Mesodermal cell (in vitro differentiated cells): ENCODE results near the gene HSD3B7. TPM values are rescaled to one million over a fixed set of nuclear protein-coding genes. Genes with fewer than 3 reads are reported as not detected.
"Not testable (repeated sequence)": the region's sequence is repeated elsewhere in the genome, so short reads cannot be mapped to it uniquely, and the experiment has no call there.

ENCODE experiments used
- H3K27ac ChIP-seq: 2 replicates; pipeline ENCODE4 v1.7.0; 2013; ENCODE audit warnings: mild to moderate bottlenecking, low read depth, low read length, moderate library complexity; ENCODE audit not compliant: severe bottlenecking
- H3K36me3 ChIP-seq: 2 replicates; pipeline ENCODE4 v1.7.1; 2013; ENCODE audit warnings: mild to moderate bottlenecking, low read length, moderate library complexity; ENCODE audit not compliant: control insufficient read depth, insufficient read depth
- H3K4me1 ChIP-seq: one replicate; pipeline ENCODE4 v1.7.1; 2013; ENCODE audit warnings: mild to moderate bottlenecking, low read length; ENCODE audit not compliant: insufficient read depth, control insufficient read depth, poor library complexity, severe bottlenecking
- H3K4me3 ChIP-seq: 2 replicates; pipeline ENCODE4 v1.7.0; 2013; ENCODE audit warnings: low read length, control low read depth, mild to moderate bottlenecking; ENCODE audit not compliant: insufficient read depth, poor library complexity, severe bottlenecking; ENCODE audit errors: extremely low read depth
- H3K9me3 ChIP-seq: 2 replicates; pipeline ENCODE4 v1.7.1; 2013; ENCODE audit warnings: mild to moderate bottlenecking, low read length, moderate library complexity; ENCODE audit not compliant: control insufficient read depth
- WGBS, 2 experiments: methylation state at CpG; one replicate each; pipeline ENCODE4 v1.1.5; 2013; ENCODE audit warnings: missing lambda C conversion rate in 2 of 2; ENCODE audit not compliant: insufficient coverage in 2 of 2; 5-methylcytosine and 5-hydroxymethylcytosine counted together
- polyA plus RNA-seq, 2 experiments: library from polyadenylated mRNA; stranded (reverse); fragments of 50-300 nt; gene quantifications; one replicate each; pipeline ENCODE4 v1.2.3, GENCODE V29; 2013

Gene HSD3B7
- polyA plus RNA-seq (2013, experiment 1 of 2), result 2.4 TPM
- 1.6 TPM for polyA plus RNA-seq (2013, experiment 2 of 2)

- H3K4me3 ChIP-seq, result no peak within 1 kb of the TSS
- peak within 1 kb of the TSS; percentile 3 for H3K27ac ChIP-seq
- 42 to 47% methylated on average over 9 to 17 of the region's 24 CpGs for WGBS, 2 experiments
- no peaks in the 10 kb centered on the region for H3K9me3 ChIP-seq
- H3K36me3 ChIP-seq, result peaks cover 45% of the 10 kb centered on the region
- H3K4me1 ChIP-seq, result peaks cover 13% of the 10 kb centered on the region
Observed at GRCh38 chr16:30984669-30985400, at the start of gene HSD3B7. Gene HSD3B7, plus strand, starts transcription at chr16:30985207. Its CDS starts 452 bp downstream, at chr16:30985659.

- H3K27ac ChIP-seq, result peak overlapping the region; percentile 16
Observed at GRCh38 chr16:30937692-30938091, 47.3 kb upstream of the HSD3B7 start.

GRCh38 chr16:30939571-30939970, 45.4 kb upstream of the HSD3B7 start:
- H3K36me3 ChIP-seq, result peaks cover 87% of the 10 kb centered on the region
- not testable (repeated sequence) for H3K9me3 ChIP-seq, H3K4me1 ChIP-seq, H3K4me3 ChIP-seq
- H3K27ac ChIP-seq, result peak overlapping the region; percentile 41
- 97 to 98% methylated on average over 7 to 8 of the region's 8 CpGs for WGBS, 2 experiments

More at GRCh38 chr16:30937692-30938091, 47.3 kb upstream of the HSD3B7 start:
- 92 to 96% methylated on average over 5 of the region's 5 CpGs for whole genome bisulfite sequencing, 2 experiments
- Histone ChIP-seq H3K9me3 (no peaks in the 10 kb centered on the region), H3K4me1 (peaks cover 7% of the 10 kb centered on the region), H3K4me3 (no peak overlapping the region), H3K36me3 (peaks cover 84% of the 10 kb centered on the region)

GRCh38 chr16:30941600-30942425, 43.2 kb upstream of the HSD3B7 start:
- Histone ChIP-seq H3K36me3 (peaks cover 89% of the 10 kb centered on the region), H3K27ac (no peak overlapping the region), H3K4me3 (no peak overlapping the region), H3K4me1 (peaks cover 8% of the 10 kb centered on the region), H3K9me3 (no peaks in the 10 kb centered on the region)
- WGBS, 2 experiments, result 35 to 36% methylated on average over 11 to 15 of the region's 15 CpGs

DNA sequence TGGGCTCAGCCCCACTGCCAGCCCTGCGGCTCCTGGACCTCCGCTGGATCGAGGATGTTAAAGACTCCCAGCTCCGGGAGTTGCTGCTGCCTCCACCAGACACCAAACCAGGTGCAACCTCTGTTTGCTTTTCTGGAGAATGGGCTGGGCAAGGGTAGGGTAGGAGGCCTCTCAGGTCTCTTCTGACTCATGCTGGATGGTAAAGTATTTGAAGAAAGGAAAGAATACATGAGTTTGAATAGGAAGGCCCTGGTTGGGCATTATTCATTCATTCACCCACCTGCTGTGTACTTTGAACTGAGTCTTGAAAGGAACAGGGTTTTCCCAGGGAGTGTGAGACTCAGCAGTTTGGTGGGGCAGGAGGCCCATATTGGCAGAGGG, 42.6 kb upstream of the HSD3B7 start:
- Histone ChIP-seq H3K4me1 (peaks cover 14% of the 10 kb centered on the region), H3K27ac (no peak overlapping the region), H3K4me3 (no peak overlapping the region), H3K9me3 (no peaks in the 10 kb centered on the region), H3K36me3 (peaks cover 86% of the 10 kb centered on the region)
- 55 to 89% methylated on average over 3 of the region's 4 CpGs for WGBS, 2 experiments

DNA sequence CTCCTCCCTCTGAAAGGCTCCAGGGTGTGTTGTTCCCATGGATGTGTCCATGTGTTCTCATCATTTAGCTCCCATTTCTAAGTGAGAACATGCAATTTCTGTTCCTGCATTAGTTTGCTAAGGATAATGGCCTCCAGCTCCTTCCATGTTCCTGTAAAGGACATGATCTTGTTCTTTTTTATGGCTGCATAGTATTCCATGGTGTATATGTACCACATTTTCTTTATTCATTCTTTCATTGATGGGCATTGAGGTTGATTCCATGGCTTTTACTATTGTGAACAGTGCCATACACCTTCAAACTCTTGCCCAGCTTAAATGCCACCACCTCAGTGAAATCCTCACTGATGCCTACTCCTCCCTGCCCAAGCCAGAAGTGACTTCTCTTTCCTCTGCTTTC, 40.7 kb upstream of the HSD3B7 start:
- no peak overlapping the region for H3K4me3 ChIP-seq
- peaks cover 72% of the 10 kb centered on the region for H3K36me3 ChIP-seq
- H3K27ac ChIP-seq, result no peak overlapping the region
- H3K4me1 ChIP-seq, result peaks cover 15% of the 10 kb centered on the region
- no peaks in the 10 kb centered on the region for H3K9me3 ChIP-seq

DNA sequence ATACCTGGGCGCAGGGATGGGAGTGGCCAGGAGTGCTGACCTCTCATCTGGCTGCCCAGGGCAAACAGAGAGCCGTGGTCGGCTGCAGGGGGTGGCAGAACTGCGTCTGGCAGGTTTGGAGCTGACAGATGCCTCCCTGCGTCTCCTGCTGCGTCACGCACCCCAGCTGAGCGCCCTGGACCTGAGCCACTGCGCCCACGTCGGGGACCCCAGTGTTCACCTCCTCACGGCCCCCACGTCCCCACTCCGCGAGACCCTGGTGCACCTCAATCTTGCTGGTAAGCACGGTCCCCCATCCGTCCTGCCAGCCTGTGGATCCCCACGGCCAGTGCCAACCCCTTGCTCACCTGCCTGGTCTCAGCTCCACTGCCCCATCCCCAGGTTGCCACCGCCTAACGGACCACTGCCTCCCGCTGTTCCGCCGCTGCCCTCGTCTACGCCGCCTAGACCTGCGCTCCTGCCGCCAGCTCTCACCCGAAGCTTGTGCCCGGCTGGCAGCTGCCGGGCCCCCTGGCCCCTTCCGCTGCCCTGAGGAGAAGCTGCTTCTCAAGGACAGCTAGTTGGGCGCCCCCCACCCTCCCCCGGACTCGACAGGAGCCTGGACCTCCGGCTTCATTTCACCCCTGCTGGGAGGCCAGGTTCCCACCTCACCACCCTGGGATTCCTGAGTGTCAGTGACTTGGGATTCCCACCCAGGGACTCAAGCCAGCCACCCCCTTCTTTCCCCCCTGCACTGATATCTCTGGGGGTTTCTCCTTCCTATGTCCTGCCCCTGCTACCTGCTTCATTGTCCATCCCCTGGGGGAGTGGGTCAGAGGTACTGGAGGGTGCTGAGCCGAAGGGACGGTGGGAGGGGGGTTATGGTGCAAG, 38.1 kb upstream of the HSD3B7 start:
- Histone ChIP-seq H3K4me1 (peaks cover 18% of the 10 kb centered on the region), H3K4me3 (no peak overlapping the region), H3K9me3 (no peaks in the 10 kb centered on the region), H3K27ac (peak overlapping the region; percentile 91), H3K36me3 (peaks cover 59% of the 10 kb centered on the region)
- WGBS, 2 experiments, result 85 to 90% methylated on average over 34 to 36 of the region's 38 CpGs

- Histone ChIP-seq H3K4me3 (peak overlapping the region; percentile 84), H3K4me1 (peaks cover 18% of the 10 kb centered on the region), H3K9me3 (no peaks in the 10 kb centered on the region), H3K36me3 (peaks cover 53% of the 10 kb centered on the region), H3K27ac (peak overlapping the region; percentile 91)
- WGBS, 2 experiments, result 25% methylated on average over 1 of the region's 3 CpGs; no CpG with 5 or more reads in 1 of the 2 experiments
Observed at GRCh38 chr16:30947541-30947858, 37.5 kb upstream of the HSD3B7 start.

DNA sequence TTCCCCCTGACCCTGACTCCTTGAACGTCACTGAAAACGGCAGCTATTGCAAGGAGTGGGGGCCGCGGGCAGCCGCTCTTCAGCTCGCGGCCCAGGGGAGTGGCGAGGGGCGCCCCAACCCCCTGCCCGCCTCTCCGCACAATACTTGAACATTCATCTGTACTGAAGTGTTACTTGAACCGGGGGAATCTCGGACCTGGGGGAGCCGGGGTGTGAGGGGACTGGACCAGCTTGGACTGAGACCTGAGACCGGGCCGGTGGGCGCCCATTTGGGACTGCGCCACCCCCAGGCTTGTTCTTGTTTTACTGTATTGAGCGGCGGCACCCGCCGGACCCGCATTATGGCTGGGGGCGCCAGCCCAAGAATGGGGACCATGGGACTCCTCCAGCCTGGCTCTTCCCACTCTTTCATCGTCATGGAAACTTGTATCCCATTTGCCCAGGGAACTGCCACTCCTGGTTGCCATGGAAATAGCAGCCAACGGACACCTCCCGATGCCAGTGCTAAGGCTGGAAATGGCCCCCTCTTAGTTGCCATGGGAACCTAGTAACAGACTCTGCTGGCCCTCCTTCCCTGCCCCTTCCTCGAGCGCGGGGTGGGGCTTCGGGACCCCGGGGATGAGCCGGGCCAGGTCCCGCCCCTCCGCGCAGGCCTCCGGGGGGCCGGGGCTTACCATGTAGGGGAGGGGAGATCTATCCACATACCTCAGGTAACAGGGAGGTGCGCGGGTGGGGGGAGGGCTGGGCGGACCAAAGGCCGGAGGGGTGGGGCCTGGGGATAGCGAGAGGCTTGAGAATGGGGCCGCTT, 36.9 kb upstream of the HSD3B7 start:
- Histone ChIP-seq H3K4me3 (peak overlapping the region; percentile 84), H3K27ac (peak overlapping the region; percentile 91), H3K4me1 (peaks cover 18% of the 10 kb centered on the region), H3K36me3 (peaks cover 48% of the 10 kb centered on the region), H3K9me3 (no peaks in the 10 kb centered on the region)
- 7 to 8% methylated on average over 14 to 20 of the region's 44 CpGs for WGBS, 2 experiments
